ENCODE data around the gene METTL25B. TPM values are rescaled to one million over a fixed set of nuclear protein-coding genes. Genes with fewer than 3 reads are reported as not detected.

METTL25B gene
- total and polyA plus RNA-seq, 2 of the 4 experiments (the other 2 are of a cell fraction): 2.3 to 10.1 TPM

- no TSS peak for BruUV-seq (replicated peaks)
- peak overlapping the region; percentile 62 for H3K27ac ChIP-seq (ENCODE audit: insufficient read depth, low read length)
- no peaks in the 10 kb centered on the region for H3K27me3 ChIP-seq (ENCODE audit: control insufficient read depth, insufficient read depth, low read length)
- ChIA-PET POLR2A (ENCODE audit: unreplicated experiment) (interaction anchor here (0.6 to 1.0 kb wide), 3 partner anchors 13 to 73 kb away, joined by 5 to 18 read pairs (median 8); partner anchors contain the start of genes ISG20L2, METTL25B and PRCC), CTCF (interaction anchor here (1.0 to 1.7 kb wide), 2 partner anchors 15 to 52 kb away, joined by 3 to 4 read pairs; no protein-coding TSS in a partner anchor)
- H3K4me2 ChIP-seq (ENCODE audit: low read depth, low read length): peak overlapping the region; percentile 48
- H3K18ac ChIP-seq (ENCODE audit: low read depth, low read length): no peak overlapping the region
- intact Hi-C loops (cut with micrococcal nuclease) (loop anchor here (1.0 kb wide), 1 partner anchor 26 kb away; the partner anchor contains the start of gene PRCC), dilution Hi-C loops (cut with HindIII; ENCODE audit: low sequenced_read_pairs, unreplicated experiment) (no loop called here), in situ Hi-C loops (cut with MboI; ENCODE audit: low sequenced_read_pairs) (no loop called here)
- H4K20me1 ChIP-seq (ENCODE audit: insufficient read depth, low read length): 0 out of 2 replicates have a peak, but pooled peaks cover 11% of the 10 kb centered on the region
- ATAC-seq (ENCODE audit: low read depth) (no peak), DNase-seq (no peak)
- H3K36me3 ChIP-seq (ENCODE audit: control insufficient read depth, insufficient read depth, low read length): peaks cover 38% of the 10 kb centered on the region
- H4K91ac ChIP-seq (ENCODE audit: insufficient read depth, low read depth, low read length): peak overlapping the region; percentile 61
- peaks cover 14% of the 10 kb centered on the region for H3K9me1 ChIP-seq (ENCODE audit: insufficient read depth, low read length)
- peak overlapping the region; percentile 25; the same call in 1 of the 2 replicates for H3K56ac ChIP-seq (ENCODE audit: extremely low read depth, insufficient read depth, low read length)
- peak overlapping the region; percentile 99 for H2AK9ac ChIP-seq (replicated peaks; ENCODE audit: low read depth, low read length, poor library complexity)
- WGBS, 2 experiments (ENCODE audit: extremely low coverage in 2 of 2, insufficient read length in 1 of 2): no CpG with 5 or more reads among the region's 8 CpGs
- H3K4me1 ChIP-seq (ENCODE audit: control insufficient read depth, insufficient read depth, low read length): peaks cover 6% of the 10 kb centered on the region
- no peak overlapping the region for H2BK20ac ChIP-seq (ENCODE audit: low read depth, low read length)
- H3K9ac ChIP-seq (ENCODE audit: low read depth, low read length): no peak overlapping the region
- H2AFZ ChIP-seq (replicated peaks; ENCODE audit: low read length, poor library complexity): peak overlapping the region; percentile 97
- H3K4ac ChIP-seq (ENCODE audit: low read depth, low read length): peak overlapping the region; percentile 72
- no peaks in the 10 kb centered on the region for H3K9me3 ChIP-seq (ENCODE audit: control insufficient read depth, insufficient read depth, low read length)
- no peak overlapping the region for H2BK15ac ChIP-seq (ENCODE audit: low read depth, low read length)
- H2BK5ac ChIP-seq (ENCODE audit: low read depth, low read length, poor library complexity, severe bottlenecking): peak overlapping the region; percentile 65
- H3K14ac ChIP-seq (replicated peaks; ENCODE audit: low read depth, low read length): peak overlapping the region; percentile 50
- H2AK5ac ChIP-seq (ENCODE audit: low read depth, low read length): peak overlapping the region; percentile 84
- no peak for TF ChIP-seq MAZ (IDR thresholded peaks at IDR 0.05; ENCODE audit: borderline replicate concordance, low read depth, low read length)
- TF ChIP-seq POLR2A (IDR thresholded peaks at IDR 0.05; ENCODE audit: low read depth, low read length): no peak
- no peak for TF ChIP-seq RFX5 (IDR thresholded peaks at IDR 0.05; ENCODE audit: low read depth, low read length)
- no peak for TF ChIP-seq SMC3 (IDR thresholded peaks at IDR 0.05; ENCODE audit: low read depth, low read length)
- TF ChIP-seq RAD21 (IDR thresholded peaks at IDR 0.05; ENCODE audit: low read length): no peak
- no peak for TF ChIP-seq MAFK (IDR thresholded peaks at IDR 0.05; ENCODE audit: low read depth, low read length)
- no peak for TF ChIP-seq FOS (IDR thresholded peaks at IDR 0.05; ENCODE audit: low read depth, low read length)
- TF ChIP-seq CHD1 (IDR thresholded peaks at IDR 0.05; ENCODE audit: low read depth, low read length): no peak
- TF ChIP-seq CEBPB (IDR thresholded peaks at IDR 0.05; ENCODE audit: low read depth, low read length): no peak
- TF ChIP-seq USF2 (IDR thresholded peaks at IDR 0.05; ENCODE audit: low read depth, low read length): no peak
- TF ChIP-seq CTCF (conservative IDR thresholded peaks at IDR 0.05; ENCODE audit: low read depth, low read length): no peak
- TF ChIP-seq ELK1 (IDR thresholded peaks at IDR 0.05; ENCODE audit: borderline replicate concordance, low read depth, low read length): no peak
- no peak for TF ChIP-seq NFE2L2 (IDR thresholded peaks at IDR 0.05; ENCODE audit: low read depth, low read length)
- no peak for TF ChIP-seq BHLHE40 (IDR thresholded peaks at IDR 0.05; ENCODE audit: low read depth, low read length)
- no peak for TF ChIP-seq MXI1 (IDR thresholded peaks at IDR 0.05; ENCODE audit: borderline replicate concordance, low read depth, low read length)
- H3K79me1 ChIP-seq (ENCODE audit: low read depth in 1 of 2, low read length in 2 of 2): peaks cover 10 to 65% of the 10 kb centered on the region in 2 experiments; a peak in 3 of 4 replicates
- peak overlapping the region; percentile 83 for H4K5ac ChIP-seq (ENCODE audit: low read depth, low read length)
- H3K4me3 ChIP-seq (ENCODE audit: insufficient read depth, low read depth, low read length): no peak overlapping the region
- H4K8ac ChIP-seq (ENCODE audit: low read depth in 2 of 2, low read length in 2 of 2): peak overlapping the region; percentile 45 to 93
- no peak overlapping the region for H2BK120ac ChIP-seq (ENCODE audit: low read depth, low read length)
- H3K23ac ChIP-seq (ENCODE audit: low read depth, low read length): no peak overlapping the region
Measured at GRCh38 chr1:156741481-156741983, 13.3 kb downstream of the METTL25B start.

Measured in IMR-90 (cell line).